Embryonic facial prominence (tissue), 1 donor: ENCODE data around the gene GAL3ST2.
"Not testable (repeated sequence)": the region's sequence is repeated elsewhere in the genome, so short reads cannot be mapped to it uniquely, and the experiment has no call there.

Experiments used
- DNase-seq: peaks from one replicate; pipeline ENCODE4 v3.0.0-alpha.2; 2016; ENCODE audit errors: extremely low spot score

The GAL3ST2 gene

GRCh38 chr2:241820625-241821384, 44.2 kb downstream of the GAL3ST2 start:
- DNase-seq, result no peak

GRCh38 chr2:241821460-241822263, 45.0 kb downstream of the GAL3ST2 start:
- DNase-seq, result no peak

GRCh38 chr2:241822264-241822623, 45.6 kb downstream of the GAL3ST2 start:
- no peak for DNase-seq

GRCh38 chr2:241823531-241824437, 47.2 kb downstream of the GAL3ST2 start:
- DNase-seq, result not testable (repeated sequence)

- no peak for DNase-seq
Measured at GRCh38 chr2:241827394-241827793, 50.8 kb downstream of the GAL3ST2 start.

- no peak for DNase-seq
Measured at GRCh38 chr2:241833101-241833663, 56.6 kb downstream of the GAL3ST2 start.

GRCh38 chr2:241833756-241834526, 57.3 kb downstream of the GAL3ST2 start:
- not testable (repeated sequence) for DNase-seq

GRCh38 chr2:241834527-241835210, 58.0 kb downstream of the GAL3ST2 start:
- DNase-seq, result no peak

GRCh38 chr2:241835611-241836010, 59.0 kb downstream of the GAL3ST2 start:
- no peak for DNase-seq

GRCh38 chr2:241836292-241836691, 59.7 kb downstream of the GAL3ST2 start:
- no peak for DNase-seq

- DNase-seq, result no peak
Measured at GRCh38 chr2:241837197-241837965, 60.8 kb downstream of the GAL3ST2 start.

- no peak for DNase-seq
Measured at GRCh38 chr2:241841181-241842066, 64.8 kb downstream of the GAL3ST2 start.

GRCh38 chr2:241842067-241842415, 65.4 kb downstream of the GAL3ST2 start:
- DNase-seq, result no peak

GRCh38 chr2:241842620-241843211, 66.1 kb downstream of the GAL3ST2 start:
- DNase-seq, result no peak

- DNase-seq, result no peak
Measured at GRCh38 chr2:241843321-241844065, 66.9 kb downstream of the GAL3ST2 start.

- no peak for DNase-seq
Measured at GRCh38 chr2:241844066-241844728, 67.6 kb downstream of the GAL3ST2 start.
